Measurements from ENCODE around the gene XXYLT1. TPM values are rescaled to one million over a fixed set of nuclear protein-coding genes. Genes with fewer than 3 reads are reported as not detected.

The XXYLT1 gene
- total and polyA plus RNA-seq, 8 donors, result 1.8 to 5.0 (median 2.6) TPM

GRCh38 chr3:195060531-195061291 is 210.2 kb downstream of the XXYLT1 start:
- Histone ChIP-seq H3K4me1 (no peaks in the 10 kb centered on the region), H3K9me3 (no peaks in the 10 kb centered on the region), H3K36me3 (no peaks in the 10 kb centered on the region), H3K27me3 (no peaks in the 10 kb centered on the region), H3K27ac (no peak overlapping the region), H3K4me3 (no peak overlapping the region)
- DNase-seq, result peak in 1 of 6 donors; percentile 49
- ATAC-seq, result no peak
- 84% methylated on average over 18 of the region's 18 CpGs for WGBS, 2 donors
- intact Hi-C loops (cut with DNase I), result no loop called here
- no peak for TF ChIP-seq CTCF (IDR thresholded peaks at IDR 0.05)
- FAIRE-seq, result no peak

GRCh38 chr3:195060217-195060481 is 210.8 kb downstream of the XXYLT1 start:
- Histone ChIP-seq H3K36me3 (no peaks in the 10 kb centered on the region), H3K4me1 (no peaks in the 10 kb centered on the region), H3K27me3 (no peaks in the 10 kb centered on the region), H3K9me3 (no peaks in the 10 kb centered on the region), H3K4me3 (no peak overlapping the region), H3K27ac (no peak overlapping the region)
- TF ChIP-seq CTCF (IDR thresholded peaks at IDR 0.05), result no peak
- DNase-seq, result peak in 1 of 6 donors; percentile 22
- FAIRE-seq, result no peak
- WGBS, 2 donors, result 73 to 81% methylated on average over 3 of the region's 3 CpGs
- intact Hi-C loops (cut with DNase I), result no loop called here
- no peak for ATAC-seq

- WGBS, 2 donors, result 73 to 82% methylated on average over 22 of the region's 22 CpGs
- no peak overlapping the region for H3K27ac ChIP-seq
These were observed 211.3 kb downstream of the XXYLT1 start for GRCh38 chr3:195059471-195060216.

GRCh38 chr3:195059006-195059350 is 212.0 kb downstream of the XXYLT1 start:
- no peak for ATAC-seq
- no peaks in the 10 kb centered on the region for H3K4me1 ChIP-seq
- no peak overlapping the region for H3K27ac ChIP-seq
- WGBS, 2 donors, result 80 to 89% methylated on average over 13 of the region's 13 CpGs
- H3K27me3 ChIP-seq, result no peaks in the 10 kb centered on the region
- H3K9me3 ChIP-seq, result no peaks in the 10 kb centered on the region
- no peak for TF ChIP-seq CTCF (IDR thresholded peaks at IDR 0.05)
- H3K4me3 ChIP-seq, result no peak overlapping the region
- intact Hi-C loops (cut with DNase I), result no loop called here
- no peaks in the 10 kb centered on the region for H3K36me3 ChIP-seq
- DNase-seq, result peak in 1 of 6 donors; percentile 47
- no peak for FAIRE-seq

More at GRCh38 chr3:195059471-195060216, 211.3 kb downstream of the XXYLT1 start:
- Histone ChIP-seq H3K36me3 (no peaks in the 10 kb centered on the region), H3K27me3 (no peaks in the 10 kb centered on the region), H3K9me3 (no peaks in the 10 kb centered on the region), H3K4me1 (no peaks in the 10 kb centered on the region), H3K4me3 (no peak overlapping the region)
- DNase-seq (peak in 1 of 6 donors; percentile 37), ATAC-seq (no peak), FAIRE-seq (no peak)
- no peak for TF ChIP-seq CTCF (IDR thresholded peaks at IDR 0.05)
- intact Hi-C loops (cut with DNase I), result no loop called here

Data from pancreas (tissue), 10 donors.